Hippocampal formation (tissue), 2 donors: ENCODE data around the gene PVALB.

Source experiments
- DNase-seq, 2 donors: peaks; one replicate each; lab custom pipeline; 2025; lab: John Stamatoyannopoulos, UW

The PVALB gene

DNA sequence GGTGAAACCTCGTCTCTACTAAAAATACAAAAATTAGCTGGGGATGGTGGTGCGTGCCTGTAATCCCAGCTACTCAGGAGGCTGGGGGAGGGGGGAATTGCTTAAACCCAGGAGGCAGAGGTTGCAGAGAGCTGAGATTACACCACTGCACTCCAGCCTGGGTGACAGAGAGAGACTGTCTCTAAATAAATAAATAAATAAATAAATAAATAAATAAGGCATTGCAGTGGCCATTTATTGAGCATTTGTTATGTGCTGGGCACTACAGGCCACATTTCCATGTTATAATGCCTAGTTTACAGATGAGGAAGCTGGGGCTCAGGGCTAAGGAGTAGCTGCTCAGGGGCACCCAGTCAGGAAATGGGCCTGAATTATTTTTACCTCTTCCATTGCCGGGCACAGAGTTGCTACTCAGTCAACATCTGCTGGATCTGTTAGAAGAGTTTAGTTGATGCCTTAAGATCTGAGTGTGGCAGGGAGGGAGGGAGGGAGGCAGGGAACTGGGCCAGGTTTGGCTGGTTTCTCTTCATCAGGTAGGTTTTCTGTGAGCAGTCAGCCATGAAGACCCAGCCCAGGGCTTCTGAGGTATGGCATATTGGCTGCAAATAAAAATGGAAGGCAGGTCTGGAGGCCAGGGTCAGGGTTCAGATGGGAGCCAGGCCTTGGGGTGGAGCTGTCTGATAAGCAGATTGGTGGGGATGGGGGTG is 5.6 kb downstream of the PVALB start:
- DNase-seq: no peak

DNA sequence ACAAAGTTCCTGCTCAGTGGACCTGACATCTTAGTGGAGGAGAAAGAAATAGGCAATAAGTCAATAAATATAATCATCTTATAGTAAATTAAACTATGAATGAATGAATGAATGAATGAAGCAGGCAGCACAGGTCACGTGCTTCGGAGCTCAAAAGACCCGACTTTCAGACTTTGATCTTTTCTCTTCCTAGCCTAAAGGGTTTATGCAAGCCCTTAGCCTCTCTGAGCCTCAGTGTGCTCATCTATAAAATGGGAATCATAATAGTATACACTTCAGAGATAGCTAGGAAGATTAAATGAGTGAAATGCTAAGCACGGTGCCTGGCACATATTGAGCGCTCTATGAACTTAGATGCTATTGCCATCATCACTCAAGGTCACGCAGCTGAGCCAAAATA is 7.5 kb downstream of the PVALB start:
- no peak for DNase-seq

DNA sequence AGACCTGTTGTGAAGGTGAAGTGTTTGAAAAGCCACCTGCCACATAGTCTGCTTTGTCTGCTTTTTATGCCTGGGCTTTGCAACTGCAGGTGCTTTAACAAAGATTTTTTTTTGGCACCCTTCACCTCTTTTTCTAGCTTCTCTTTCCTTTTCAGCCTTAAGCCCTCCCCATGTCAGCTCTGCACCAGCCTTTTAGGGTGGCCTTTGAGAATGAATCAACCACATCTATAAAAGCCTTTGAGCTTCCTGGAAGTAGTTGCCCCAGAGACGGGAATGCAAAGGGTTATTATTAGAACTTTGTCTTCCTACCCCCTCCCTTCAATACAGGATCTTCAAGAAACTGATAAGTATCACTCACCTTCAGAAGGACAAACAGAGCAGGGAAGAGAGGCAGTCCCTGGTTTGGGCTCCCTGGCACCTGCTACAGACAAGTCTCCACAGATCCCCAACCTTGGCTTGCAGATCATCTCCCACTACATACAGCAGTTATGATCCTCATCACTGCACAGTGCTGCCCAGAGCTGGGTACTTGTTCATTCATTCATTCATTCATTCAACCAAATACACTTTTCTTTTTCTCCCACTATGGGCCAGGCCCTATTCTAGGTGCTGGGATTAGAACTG is 8.0 kb downstream of the PVALB start:
- no peak for DNase-seq

DNA sequence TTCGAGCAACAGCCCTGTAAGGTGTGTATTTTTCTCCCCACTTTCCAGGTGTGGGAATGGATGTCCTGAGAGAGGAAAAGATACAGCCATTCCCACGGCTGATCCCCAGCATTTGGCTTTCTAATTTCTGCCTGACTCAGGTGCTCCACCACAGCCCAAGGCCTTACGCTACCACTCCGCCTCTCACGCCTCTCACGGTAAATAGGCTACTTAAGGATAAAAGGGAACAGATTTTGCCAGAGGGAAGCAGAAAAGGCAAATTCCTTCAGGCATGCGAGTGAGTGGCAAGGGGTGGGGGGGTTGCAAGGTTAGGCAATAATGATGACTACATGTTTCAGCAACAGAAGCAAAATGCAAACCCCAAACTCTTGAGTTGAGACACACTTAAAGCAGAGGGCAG is 9.2 kb downstream of the PVALB start:
- DNase-seq: no peak

DNA sequence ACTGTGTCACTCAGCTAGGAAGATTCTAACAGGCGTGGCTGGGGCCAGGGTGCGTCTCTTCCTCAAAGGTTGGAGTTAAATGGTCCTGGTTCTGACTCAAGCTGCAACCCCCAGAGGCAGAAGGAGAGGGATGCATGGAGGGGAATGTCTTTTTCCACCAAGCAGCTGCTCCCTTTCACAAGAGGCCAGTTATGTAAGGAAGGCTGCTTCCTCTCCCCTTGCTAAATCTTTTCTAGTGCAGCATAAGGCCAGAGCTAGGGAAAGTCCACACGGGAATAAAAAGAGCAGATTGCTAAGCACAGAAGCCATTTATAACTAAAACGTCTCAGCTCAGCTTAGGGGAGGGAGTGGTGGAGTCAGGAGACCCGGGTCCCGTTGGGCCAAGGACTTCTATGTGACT is 10.0 kb downstream of the PVALB start:
- DNase-seq: no peak

DNA sequence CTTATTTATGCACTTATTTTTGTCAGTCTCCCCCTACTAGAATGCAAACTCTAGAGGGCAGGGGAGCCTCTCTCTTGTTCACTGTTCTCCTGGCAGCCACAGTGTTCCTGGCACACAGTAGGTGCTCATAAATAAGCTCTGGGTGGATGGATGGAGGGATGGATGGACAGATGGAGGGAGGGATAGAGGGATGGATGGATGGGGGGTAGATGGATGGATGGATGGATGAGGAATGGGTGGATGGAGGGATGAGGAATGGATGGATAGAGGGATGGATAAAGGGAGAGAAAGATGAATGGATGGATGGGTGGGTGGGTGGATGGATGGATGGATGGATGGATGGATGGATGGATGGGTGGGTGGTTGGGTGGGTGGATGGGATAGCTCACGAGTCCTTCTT is 13.5 kb downstream of the PVALB start:
- DNase-seq: no peak

DNA sequence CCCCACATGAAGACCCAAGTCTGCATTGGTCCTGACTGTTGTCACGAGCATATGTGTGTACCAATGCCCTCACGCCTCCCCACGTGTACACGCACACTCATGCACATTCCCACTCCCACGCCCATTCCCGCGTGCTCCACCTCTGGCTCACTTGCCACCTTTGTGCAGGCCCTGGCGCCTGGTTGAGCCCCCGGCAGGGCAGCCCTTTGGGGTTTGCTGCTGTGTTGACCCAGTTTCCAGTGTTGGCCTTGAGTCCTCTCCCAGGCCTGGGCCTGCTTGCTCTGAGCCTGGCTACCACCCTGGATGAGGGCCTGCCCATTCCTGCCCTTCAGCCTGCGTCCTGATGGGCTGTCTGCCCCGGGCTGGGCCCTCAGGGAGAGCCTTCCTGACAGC is 18.2 kb downstream of the PVALB start:
- DNase-seq: no peak

DNA sequence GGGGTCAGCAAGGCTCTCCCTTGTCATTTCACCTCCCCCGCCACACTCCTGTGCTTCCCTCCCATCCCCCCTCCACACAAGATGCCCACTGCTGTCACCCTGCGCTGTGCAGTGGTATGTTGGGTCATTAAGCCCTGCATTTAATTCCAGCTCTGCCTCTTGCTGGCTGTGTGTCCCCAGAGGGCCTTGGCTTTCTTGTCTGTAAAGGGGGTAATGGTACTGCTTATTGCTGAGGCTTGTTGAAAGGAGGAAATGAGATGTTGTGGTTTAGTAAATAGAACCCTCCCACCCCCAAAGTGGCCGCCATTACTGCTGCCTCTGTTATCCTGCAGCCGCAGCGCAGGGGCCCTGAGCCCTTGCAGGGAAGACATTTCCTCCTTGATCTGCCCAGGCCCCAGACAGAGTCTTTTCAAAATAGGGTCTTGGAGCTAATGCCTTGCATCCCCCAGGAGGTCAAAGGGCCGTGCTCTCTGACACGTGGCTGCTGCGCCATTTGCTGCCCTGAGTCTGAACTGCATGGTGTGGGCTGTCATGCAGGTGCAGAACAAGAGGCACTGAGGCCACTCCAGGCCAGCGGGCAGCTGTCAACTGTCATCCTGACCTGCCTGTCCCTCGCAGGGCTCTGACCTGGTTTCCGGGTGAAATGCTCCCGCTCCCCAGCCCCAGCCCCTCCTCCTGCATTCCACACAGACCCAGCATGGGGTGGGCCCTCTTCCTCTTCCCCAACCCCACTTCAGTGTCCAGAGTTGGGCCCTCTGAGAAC is 18.7 kb downstream of the PVALB start:
- DNase-seq: no peak

DNA sequence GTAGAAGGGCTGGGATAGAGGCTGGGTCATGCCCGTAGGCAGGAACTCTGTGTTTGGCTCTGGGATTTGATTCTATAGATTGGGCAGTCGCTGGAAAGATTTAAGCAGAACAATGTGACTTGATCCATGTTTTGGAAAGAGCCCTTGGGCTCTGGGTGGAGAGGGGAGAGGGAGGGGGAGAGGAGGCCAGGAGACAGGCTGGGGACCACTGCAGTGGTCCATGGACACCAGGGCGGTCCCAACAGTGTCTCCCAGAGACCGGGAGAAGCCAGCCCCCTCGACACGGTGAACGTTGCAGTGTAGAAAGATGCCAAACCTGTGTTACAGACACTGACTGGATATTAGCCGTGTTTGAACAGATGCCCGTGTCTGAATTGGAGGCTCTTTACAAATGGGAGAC is 19.5 kb downstream of the PVALB start:
- DNase-seq: no peak

DNA sequence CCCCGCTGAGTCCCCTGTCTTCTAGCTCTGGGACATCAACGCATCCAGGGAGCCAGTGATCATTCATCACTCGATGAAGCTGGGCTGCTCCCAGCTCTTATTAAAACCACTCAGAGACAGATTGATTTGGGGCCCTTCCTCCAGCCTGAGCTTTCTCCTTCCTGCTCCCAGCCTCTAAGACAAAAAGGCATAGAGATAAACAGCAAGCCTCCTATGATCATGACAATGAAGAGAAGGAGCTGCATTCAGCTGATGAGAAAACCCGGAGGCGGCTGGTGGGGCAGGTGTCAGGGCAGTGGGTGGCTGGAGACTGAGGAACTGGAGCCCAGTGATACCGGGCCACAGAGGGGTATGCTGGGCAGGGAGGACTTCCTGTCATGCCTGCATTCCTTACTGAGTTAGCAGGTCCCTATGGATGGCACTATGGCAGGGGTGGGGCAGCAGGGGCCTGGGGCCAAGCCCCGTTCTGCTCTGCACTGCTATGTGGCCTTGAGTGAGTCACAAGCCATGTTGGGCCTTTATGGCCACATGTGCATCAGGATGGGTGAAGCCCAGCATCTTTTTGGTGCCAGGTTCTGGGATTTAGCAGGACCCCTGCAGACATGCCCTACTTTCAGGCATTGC is 20.2 kb downstream of the PVALB start:
- DNase-seq: no peak

DNA sequence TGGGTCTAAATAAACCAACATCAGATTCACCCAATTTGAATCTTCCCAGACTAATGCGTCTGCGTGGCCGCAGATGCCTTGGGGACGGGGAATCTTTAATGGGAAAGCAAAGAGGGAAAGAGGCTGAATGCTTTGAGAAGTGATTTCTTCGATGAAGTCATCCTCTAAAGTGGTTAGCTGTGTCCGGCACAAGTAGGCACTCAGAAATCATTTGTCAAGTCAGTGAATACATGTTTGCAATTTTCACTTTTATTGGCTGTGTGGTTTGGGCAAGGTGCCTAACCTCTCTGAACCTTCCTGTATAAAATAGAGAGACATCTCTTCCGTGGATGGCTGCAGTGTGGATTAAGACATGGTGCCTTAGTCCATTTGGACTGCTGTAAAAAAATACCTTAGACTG is 21.2 kb downstream of the PVALB start:
- no peak for DNase-seq

DNA sequence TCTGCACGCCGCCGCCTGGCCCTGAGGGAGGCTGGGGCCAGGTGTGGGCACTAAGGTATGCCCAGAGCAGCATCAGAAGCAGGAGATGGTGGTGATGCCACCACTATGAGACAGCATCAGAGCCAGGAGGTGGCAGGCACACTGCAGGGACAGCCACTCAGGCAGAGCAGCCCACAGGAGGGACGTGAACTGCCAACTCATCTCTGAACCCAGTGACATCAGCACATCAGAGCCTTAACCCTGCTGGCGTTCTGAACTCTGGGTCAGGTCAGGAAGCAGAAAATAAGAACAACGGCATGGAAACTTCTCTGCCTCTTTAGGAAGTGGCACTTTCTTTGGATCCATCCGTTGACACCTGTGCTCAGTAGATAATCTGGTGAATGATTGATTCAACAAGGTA is 26.2 kb downstream of the PVALB start:
- DNase-seq: no peak

DNA sequence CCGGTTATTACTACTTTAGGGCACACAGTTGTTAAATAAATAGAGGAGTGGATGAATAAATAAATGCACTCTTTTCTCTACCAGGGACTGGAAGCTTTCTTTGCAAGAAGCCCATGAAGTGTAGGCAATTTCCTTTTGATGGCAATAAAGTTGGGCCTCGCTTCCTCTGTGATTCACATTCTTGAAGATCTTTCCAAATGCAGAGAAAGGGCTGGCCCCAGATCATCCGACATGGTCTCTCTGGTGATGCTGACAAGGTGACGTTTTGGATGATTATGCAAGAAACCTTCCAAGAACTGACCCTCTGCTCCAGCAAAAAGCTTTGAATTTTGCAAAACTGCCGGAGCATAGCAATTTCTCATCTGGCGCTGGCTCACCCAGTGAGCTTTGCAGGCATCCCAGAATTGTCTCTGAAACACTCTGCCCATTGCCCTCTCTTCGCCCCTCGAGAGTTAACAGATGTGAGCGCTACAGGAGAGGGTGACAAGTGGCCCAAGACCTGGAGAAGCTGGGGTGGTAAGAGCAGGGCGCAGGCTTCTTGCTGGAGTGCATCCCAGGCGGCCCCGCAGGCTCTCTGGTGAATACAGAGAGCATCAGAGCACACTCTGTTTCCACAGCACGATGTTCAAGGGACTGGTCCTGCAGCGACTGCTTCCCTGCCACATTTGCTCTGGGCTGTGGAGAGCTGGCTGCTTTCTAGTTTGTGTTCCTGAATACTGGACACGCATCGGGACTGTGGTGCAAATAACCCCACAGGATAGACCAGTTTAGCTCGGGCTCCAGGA is 29.4 kb downstream of the PVALB start:
- DNase-seq: no peak

DNA sequence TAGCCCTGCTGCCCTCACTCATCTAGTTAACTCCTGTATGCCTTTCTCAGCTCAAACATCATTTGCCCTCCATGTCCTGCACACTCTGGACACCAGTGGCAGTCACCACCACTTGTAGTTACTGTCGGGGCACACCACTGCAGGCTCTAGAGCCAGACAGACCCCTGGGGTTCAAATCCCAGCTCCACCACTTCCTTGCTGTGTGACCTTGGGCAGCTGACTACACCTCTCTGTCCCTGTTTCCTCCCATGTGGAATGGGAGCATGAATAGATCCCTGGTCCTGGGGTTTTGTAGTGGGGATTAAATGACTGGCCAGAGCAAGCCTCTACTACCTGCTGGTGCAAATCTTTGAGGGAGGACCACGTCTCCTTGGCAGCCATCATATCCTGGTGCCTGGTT is 33.1 kb downstream of the PVALB start:
- no peak for DNase-seq

DNA sequence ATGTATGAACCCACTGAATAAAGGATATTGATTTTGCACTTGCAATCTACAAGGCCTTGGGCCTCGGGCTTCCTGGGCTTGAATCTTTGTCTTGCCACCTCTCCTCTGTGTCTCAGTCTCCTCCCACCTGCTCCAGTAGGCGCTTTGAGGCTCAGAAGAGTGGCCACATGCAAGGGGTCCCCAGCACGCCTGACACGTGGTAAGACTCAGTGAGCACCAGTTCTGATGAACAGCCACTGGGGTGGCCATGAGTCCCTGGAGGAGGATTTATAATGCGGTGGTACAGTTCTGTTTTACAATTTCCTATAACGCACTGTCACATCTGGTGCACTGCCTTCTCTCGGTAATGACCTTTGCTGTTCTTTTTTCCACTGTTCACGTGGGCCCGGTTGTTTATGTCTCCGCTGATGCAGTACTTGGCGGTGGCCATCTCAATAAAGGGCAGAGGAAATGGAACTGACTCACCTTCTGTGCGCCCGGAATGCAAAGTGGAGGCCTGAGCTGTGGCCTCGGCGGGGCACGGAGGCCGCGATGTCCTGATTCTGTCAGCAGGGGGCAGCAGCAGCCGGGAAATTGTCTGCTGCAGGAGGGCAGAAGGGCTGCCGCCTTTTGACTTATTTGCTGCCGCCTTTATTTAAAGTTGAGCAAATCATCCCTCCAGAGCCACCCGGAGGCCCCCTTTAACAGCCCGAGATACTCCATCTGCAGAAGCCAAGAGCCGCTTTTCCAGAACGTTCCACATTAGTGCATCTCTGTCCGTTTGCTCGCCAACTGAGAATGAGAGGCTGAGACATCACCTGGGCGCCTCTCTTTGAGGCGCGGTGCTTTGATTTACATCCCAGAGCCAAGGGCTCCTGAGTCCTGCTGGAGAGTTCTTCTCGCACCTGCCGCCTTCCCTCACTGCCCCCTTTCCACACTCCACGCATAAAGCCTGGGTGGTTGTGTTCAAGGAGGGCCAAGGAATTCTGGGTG is 34.9 kb downstream of the PVALB start:
- peak; percentile 11 to 68 for DNase-seq

DNA sequence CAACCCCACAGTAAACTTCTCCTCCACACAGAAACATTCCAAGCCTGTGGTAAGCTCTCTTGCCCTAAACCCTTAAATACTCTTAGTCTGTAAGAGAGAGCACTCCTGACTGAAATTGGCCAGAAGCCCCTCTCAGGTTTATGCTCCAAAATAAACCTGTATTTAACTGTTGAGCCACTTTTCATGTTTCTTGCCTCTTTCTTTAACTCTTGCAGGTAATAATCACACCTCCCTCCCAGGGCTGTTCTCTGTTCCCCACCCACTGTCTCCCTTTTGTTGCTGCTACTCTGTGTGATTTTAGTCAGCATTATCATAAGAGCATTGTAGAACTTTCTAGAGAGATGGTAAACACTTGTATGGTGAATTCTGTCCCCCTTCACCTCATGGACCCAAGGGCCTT is 38.8 kb downstream of the PVALB start:
- DNase-seq: no peak

DNA sequence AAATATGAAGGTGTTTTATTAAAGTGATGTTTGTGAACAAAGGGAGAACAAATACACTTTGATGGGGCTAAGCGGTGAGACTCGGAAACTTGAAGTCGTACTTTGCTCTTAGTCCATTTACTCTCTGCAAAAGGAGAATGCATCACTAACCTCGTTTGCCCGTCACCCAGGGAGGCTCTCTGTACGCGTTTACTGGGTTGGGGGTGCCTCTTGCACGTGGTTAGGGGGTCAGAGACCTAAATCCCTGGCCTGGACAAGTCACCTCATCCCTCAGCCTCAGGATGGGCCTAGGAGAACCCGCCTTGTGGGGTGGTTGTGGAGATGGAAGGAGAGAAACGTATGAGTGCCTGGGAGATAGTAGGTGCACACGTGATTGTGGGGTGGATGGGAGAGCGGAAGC is 40.1 kb downstream of the PVALB start:
- no peak for DNase-seq

DNA sequence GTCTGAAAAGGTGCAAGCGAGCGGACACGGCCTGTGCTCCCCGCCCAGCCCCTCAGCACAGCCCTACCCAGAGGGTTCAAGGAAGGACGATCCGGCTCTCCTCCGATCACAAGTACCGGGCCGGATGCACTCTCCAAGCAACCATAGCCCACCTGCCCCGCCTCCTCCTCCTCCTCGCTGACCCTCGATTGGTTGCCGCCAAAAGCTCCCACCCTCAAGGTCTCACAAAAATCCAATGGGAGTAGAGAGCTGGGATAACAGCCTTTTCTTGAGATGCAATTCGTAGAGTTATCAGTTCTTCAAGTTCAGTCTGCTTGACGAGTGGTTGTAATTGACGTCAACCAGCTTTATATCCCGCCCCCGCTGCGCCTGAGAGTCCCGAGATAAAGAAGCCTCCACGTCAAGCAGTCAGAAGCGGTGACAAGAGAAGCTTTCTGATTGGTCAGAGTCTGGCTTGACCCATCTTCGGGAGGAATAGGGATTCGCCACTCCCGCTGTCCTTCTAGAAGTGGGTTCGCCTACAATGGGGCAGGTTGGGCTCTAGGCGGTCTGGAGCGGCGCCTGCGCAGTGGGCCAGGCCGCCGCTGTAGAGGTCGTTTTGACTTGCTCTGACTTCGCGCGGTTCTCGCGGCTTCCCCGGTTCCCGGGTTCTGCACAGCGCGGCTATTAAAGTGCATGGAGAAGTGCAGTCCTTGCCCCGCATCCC is 40.7 kb downstream of the PVALB start, which contains the start of gene IFT27:
Gene IFT27, minus strand, starts transcription at position 156 of the 706 bp plus-strand sequence. CDS start 412 bp downstream, outside the sequence.
- peak; percentile 99 to 100 for DNase-seq

DNA sequence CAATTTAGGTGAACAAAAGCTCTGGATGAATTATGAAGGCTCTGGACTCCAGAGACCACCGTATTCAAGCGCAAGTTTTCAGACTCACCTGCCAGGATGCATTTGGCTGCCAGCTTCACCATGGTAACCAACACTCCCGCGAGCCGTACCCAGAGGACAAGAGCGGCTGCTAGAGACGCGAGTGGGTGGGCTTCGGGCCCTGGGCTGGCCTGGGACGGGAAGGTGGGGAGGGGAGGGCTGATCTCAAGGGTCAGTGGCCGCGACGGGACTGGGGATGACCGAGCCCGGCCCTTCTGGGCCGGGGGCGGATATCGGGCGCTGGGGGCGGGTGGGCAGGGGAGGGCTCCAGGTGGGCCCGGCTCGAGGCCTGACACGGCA is 41.3 kb downstream of the PVALB start:
- no peak for DNase-seq

DNA sequence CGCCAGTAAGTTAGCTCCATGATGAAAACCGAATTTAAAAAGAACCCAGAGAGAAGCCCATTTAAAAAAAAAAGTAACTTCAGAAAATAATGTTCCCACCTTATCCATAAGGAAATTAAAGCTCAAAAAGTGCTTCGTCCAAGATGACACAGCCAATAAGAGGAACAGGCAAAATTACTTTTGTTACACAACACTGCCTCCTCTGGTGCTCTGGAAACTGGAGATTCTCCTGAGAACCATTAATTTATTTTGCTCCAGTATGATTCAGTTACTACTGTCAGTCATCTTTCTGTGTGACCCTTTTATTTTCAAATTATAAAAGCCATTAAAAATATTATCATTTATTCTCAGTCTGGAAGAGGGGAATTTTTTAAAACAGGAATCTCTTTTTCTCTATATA is 42.9 kb downstream of the PVALB start:
- DNase-seq: peak in 1 of 2 donors; percentile 41
